ENCODE measurements around the gene MAP4K4.

- TF ChIP-seq CTCF (IDR thresholded peaks at IDR 0.05; ENCODE audit: insufficient read depth, low read length, poor library complexity, severe bottlenecking): no peak
- no peak for TF ChIP-seq EZH2phosphoT487 (conservative IDR thresholded peaks at IDR 0.05; ENCODE audit: low read length)
Observed at GRCh38 chr2:101884423-101884822, 186.9 kb downstream of the MAP4K4 start.
